Neural progenitor cell (in vitro differentiated cells): ENCODE data around the gene YAP1.

Source experiments
- CTCF ChIP-seq: fragments of 200-600 bp; sonication (generic); IDR thresholded peaks from 2 replicates; pipeline ENCODE4 v1.5.1; 2017; ENCODE audit warnings: antibody characterized with exemption, mild to moderate bottlenecking
- EZH2 ChIP-seq: fragments of 200-600 bp; sonication (generic); IDR thresholded peaks from 2 replicates; pipeline ENCODE4 v1.6.1; 2017; ENCODE audit warnings: antibody characterized with exemption, mild to moderate bottlenecking, moderate library complexity
- EZH2phosphoT487 ChIP-seq: fragments of 200-600 bp; sonication (generic); IDR thresholded peaks from 2 replicates; pipeline ENCODE4 v1.6.1; 2017; ENCODE audit warnings: antibody characterized with exemption

- TF ChIP-seq CTCF (no peak), EZH2phosphoT487 (no peak), EZH2 (no peak)
Observed at GRCh38 chr11:102147015-102147414, 36.8 kb downstream of the YAP1 start.
